Gastroesophageal sphincter (tissue), 3 donors: ENCODE results near the gene TRIM69.

Experiments
- CTCF ChIP-seq, 4 experiments: fragments of 200-600 bp in 2 of 4; fragments of 450-650 bp in 2 of 4; sonication (generic) in 1 of 4; IDR thresholded peaks; one replicate each; pipeline ENCODE4 v1.5.1; 2017 to 2019; ENCODE audit warnings: antibody characterized with exemption in 4 of 4, mild to moderate bottlenecking in 2 of 4, moderate library complexity in 2 of 4
- EP300 ChIP-seq: sonication (generic); formaldehyde crosslinking; IDR thresholded peaks from one replicate; pipeline ENCODE4 v1.6.1; 2017; ENCODE audit warnings: antibody characterized with exemption, mild to moderate bottlenecking
- POLR2A ChIP-seq, 2 donors: fragments of 450-650 bp; IDR thresholded peaks; one replicate each; pipeline ENCODE4 v1.6.1; 2017; ENCODE audit warnings: antibody characterized with exemption in 2 of 2, mild to moderate bottlenecking in 2 of 2, moderate library complexity in 1 of 2

GRCh38 chr15:44718180-44718926 is 18.0 kb upstream of the TRIM69 start:
- TF ChIP-seq CTCF (IDR thresholded peaks at IDR 0.05) (no peak), POLR2A (IDR thresholded peaks at IDR 0.05) (no peak), EP300 (no peak)
